Limb (tissue), 2 donors: Measurements from ENCODE around the gene PITPNC1.
A peak's percentile ranks its signal among the peaks of the same experiment; 100 is the strongest.

Experiments
- DNase-seq, 2 donors: peaks; one replicate each; pipeline ENCODE4 v3.0.0-alpha.2; 2016; ENCODE audit errors: extremely low spot score in 2 of 2

Gene PITPNC1

DNA sequence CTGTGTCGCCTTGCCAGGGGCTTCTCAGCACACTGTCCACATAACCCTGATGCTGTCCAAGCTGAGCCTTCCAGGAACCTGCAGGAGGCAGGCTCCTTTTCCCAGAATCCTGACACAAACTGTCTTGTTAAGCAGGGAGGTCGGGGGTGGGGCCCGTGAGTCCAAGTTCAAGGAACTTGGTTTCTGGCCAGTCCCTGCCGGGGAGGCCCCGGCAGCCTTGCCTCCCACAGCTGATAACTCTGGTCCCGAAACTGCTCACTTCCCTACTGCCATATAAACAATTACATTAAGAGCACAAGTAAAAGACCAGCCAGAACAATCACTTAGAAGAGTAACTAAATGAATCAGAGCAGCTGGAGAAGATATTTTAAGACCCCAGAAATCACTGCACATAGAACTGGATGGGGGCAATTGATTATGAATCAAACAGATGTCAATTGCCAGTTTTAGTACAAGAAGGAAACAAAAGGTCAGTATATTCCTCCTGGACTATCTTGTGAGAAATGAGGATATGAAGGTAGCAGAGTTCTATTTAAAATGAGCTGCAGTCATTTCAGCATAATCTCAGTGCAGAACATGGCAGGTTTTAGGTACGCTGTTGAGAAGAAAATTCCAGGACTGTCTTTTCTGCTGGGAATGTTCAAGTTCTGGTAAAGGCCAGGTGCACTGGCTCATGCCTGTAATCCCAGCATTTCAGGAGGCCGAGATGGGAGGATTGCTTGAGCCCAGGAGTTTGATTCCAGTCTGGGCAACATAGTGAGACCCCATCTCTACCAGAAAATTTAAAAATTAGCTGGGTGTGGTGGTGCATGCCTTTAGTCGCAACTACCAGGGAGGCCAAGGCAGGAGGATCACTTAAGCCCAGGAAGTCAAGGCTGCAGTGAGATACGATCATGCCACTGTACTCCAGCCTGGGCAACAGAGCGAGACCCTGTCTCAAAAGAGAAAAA lies 169.8 kb downstream of the PITPNC1 start:
- peak; percentile 32 to 62 for DNase-seq

DNA sequence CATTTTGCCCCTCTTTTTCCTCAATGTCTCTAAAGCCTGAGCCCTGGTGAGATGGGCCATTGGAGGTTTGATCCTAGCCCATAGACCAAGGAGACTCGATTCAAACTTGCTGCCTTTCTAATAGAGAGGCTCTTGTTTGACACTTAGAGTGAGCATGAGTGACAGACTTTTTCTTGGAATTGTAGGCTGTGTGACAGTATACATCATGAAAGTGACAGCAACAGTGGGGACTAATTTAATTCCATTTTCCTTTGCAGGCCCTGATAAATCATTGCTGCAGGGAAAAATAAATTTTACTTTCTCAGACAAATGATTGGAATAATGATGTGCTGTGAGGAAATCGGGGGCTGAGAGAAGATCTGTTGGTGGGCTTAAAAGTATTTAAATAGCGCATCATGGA lies 171.6 kb downstream of the PITPNC1 start:
- DNase-seq: no peak

DNA sequence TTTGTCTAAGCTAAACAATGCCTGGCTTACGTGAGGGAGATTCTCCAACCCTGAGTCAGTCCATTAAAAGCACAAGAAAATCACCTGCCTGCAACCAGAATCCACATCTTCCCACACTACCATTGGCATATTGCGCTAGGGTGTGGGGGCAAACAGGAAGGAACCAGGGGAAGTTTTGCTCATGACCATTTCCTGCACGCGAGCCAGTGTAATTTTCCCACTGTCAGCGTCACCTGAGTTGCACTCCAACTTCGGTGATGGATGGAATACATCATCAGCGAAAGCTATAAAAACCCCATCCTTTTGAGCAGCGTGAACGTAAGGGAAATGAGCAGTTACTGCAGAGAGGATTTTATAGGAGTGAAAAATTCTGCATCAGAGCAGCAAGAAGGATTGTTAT lies 172.7 kb downstream of the PITPNC1 start:
- no peak for DNase-seq

DNA sequence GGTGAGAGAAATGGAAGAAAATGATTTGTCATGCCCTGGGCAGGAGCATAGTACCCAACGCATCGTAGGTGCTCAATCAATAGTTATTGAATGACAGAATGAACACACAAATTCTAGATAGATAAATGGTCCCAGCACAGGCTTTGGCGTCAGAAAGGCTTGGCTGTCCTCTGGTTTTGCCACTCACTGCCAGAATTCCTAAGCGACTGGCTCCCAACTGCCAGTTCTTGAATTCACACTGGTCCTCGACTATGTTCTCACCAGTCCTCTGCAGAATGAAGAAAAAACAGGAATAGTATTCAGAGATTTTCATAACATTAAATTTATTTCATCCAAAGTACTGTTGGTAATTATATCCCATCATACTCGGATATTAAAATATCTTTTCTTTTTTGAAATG lies 177.6 kb downstream of the PITPNC1 start:
- no peak for DNase-seq

DNA sequence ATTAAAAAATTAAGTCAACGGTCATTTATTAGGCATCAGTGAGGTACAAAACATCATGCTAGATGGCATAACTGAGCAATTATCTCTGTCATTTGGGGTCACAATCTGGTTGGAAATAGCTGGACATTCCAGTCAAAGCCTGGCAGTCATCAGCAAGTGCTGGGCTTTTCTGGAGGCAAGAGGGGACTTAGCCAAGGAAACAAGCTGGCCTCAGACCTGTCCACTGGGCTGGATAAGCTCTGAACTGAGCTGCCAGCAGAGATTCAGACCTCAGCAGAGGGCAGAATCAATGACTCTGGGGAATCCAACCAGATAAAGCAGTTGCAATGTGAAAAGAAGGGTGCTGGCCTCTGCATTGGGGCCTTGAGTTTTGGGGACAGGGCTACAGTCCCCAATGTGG lies 178.8 kb downstream of the PITPNC1 start:
- DNase-seq: no peak

DNA sequence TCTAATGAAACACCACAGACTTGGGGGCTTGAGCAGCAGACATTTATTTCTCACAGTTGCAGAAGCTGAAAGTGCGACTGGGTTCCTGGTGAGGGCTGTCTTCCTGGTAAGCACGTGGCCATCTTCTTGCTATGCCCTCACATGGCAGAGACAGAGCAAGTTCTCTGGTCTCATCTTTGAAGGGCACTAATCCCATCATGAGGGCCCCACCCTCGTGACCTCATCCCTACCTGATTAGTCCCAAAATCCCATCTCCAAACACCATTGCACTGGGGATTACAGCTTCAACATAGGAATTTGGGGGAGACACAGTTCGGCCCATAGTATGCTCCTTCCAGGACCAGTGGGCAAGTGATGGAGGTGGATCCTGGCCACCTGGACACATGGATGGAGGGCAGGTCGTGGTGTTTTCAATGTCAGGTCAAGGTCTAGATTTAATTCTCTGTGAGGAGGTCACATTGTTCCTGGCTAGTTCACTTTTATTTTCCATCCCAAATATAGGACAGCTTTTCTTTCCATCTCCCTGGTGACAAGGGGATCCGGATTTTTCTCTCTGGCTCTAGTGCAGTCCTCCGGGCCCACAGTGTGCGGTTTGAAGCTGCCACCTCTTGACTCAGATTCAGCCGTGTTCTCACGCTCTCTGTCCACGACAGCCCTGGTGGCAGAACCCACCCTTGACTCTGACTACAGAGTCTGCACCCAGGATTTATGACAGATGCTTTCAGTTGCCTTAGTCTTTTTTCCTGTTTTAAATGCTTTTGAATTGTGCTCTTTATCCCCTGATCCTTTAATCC lies 180.2 kb downstream of the PITPNC1 start:
- no peak for DNase-seq

DNA sequence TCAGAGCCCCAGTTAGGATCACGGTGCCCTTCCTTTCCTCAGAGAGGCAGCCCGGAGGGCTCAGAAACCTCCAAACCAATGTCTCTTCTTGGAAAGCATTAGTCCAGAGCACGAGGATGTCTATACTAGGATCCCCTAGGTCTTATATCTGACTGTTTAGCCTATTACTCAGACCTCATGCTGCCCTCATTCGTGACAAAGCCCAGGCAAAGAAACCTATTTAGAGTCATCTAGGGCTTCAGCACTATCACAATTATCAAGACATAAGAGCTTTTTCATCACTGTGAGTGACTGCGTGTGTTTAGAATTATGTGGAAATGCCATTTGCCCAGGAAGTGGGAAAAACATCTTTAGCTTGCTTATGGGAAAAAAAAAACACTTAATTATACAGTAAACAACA lies 180.8 kb downstream of the PITPNC1 start:
- DNase-seq: no peak

DNA sequence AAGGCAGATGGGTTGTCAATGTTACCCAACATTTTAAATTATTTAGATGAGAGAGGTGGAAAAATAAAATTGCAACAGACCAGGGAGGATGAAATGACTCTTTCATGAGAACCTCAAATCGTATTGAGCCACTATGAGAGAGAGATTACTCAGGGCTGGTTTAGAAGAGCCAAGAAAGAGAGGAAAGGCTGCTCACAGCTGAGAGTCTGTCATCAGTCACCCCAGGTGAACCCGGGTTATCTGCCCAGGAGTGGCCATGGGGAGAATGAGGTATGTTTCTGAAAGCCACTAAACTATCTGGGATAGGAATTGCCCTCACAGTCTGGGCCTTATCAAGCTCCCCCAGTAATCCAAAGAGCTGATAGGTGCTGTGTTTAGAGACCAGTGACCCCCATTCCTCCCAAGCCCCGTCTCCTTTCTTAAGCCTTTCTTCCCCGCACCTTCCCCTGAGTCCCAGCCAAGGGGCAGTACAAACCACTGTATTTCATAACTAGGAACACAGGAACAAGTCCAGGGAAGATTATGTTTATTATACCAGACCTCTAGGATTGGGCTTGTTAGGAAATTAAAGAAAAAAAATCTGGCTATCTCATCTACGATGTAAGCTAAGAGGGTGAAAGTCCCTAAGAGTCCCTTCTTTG lies 181.8 kb downstream of the PITPNC1 start:
- DNase-seq: no peak

DNA sequence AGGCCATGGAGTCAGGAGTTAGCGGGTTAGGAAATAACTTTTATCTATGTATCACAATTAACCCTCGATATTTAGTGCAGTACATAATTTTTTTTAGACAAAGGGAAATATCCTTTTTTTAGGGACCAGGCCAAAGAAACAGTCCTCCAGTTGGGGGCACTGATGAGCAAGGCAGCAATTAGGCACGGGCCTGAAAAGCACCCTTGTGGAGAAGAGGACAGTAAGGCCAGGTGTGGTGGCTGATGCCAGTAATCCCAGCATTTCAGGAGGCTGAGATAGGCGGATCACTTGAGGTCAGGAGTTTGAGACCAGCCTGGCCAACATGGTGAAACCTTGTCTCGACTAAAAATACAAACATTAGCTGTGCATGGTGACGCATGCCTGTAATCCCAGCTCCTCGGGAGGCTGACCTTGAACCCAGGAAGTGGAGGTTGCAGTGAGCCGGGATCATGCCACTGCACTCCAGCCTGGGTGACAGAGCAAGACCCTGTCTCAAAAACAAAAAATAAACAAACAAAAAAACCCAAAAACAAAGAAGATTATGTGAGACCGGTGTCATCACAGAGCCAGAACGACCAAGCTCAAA lies 182.4 kb downstream of the PITPNC1 start:
- DNase-seq: no peak

DNA sequence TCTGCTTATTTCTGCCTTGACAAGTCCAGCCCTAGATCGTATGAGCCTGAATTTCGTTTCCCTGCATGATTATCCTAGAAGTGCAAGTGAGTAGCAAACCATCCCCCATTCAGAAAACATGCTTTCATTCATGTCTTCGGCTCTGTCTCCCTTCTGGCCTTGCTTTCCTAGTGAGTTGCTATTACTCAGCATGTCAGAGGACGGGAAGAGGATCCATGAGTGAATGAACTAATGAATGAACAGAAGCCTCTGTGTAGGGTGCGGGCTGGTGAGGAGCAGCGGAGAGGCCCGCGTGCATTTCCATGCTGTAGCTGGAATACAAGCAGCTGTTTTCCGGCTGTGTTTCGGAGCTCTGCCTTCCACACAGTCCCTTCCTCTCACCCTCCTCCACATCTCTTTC lies 184.9 kb downstream of the PITPNC1 start:
- DNase-seq: no peak

DNA sequence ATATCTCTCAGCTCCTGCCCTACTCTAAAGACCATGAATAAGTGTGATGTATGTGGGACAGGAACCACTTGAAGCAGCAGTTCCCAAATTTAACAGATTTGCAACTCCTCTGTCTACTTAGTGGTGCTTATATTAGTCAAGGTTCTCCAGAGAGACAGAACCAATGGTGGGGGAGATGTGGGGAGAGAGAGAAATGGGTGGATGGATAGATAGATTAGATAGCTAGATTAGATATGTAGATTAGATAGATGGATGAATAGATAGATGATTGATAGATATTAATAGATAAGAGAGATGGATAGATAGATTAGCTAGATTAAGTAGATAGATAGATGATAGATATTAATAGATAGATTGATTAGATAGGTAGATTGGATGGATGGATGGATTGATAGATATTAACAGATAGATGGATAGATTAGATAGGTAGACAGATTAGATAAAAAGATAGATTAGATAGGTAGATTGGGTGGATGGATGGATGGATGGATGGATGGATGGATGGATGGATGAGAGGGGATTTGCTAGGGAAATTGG lies 186.7 kb downstream of the PITPNC1 start:
- no peak for DNase-seq

DNA sequence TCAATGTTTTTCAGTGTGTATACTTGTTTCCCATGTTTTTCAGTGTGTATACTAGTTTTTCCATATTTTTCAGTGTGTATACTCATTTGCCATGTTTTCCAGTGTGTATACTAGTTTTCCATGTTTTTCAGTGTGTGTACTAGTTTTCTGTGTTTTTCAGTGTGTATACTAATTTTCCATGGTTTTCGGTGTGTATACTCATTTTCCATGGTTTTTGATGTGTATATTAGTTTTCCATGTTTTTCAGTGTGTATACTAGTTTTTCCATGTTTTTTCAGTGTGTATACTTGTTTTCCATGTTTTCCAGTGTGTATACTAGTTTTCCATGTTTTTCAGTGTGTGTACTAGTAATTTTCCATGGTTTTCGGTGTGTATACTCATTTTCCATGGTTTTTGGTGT lies 188.0 kb downstream of the PITPNC1 start:
- no peak for DNase-seq

DNA sequence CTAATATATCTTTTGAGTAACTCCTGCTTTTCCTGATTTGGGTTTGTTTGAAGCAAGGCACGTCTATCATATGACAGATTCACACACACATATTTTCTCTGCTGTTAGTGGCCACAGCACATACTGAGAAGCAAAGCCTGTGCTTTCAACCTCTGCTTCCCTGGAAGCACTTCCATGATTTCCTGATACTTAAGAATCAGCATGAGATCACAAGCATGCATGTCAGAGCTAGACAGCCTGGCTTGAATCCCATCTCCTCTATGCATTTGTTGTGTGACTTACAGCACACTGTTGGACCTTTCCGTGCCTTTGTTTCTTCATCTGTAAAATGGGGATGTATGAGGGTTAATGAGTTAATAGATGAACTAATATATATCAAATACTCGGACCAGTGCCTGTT lies 189.6 kb downstream of the PITPNC1 start:
- no peak for DNase-seq

DNA sequence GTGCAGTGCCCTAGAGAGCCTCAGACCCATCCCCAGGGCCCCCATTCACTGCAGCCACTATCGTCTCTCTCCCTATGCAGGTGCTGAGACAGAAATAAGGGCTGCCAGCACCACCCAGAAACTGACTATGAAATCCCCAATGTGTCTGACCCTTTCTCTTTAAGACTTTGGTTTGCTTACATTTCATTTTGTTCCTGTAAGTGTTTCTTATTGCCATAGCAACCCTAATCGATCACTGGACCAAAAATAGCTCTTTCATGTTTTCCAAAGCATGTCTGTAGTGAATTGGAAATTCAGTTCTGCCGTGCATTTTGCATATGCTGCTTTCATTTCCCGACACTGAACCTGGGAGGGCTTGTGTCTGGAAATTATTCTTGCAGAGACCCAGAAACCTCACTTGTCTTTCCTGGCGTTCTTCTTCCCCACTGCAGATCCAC lies 192.0 kb downstream of the PITPNC1 start:
- DNase-seq: no peak

DNA sequence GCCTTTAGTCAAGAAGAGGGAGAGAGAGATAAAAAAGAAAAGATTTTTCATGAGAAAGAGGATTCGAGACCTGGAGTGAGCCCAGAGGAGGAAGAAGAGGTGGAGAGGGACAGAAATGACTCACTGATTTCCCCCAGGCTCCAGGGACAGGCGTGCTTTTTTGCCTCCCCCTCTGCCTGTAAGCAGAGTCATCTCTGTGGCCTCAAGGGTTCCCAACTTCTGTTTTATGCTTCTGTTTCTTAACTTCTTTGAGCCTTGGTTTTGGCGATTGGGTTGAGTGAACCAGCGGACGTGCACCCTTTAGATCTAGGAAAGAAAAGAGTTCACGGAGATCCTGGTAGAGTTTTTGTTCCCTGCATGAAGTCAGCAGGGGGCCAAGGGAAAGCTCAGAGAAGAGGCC lies 192.8 kb downstream of the PITPNC1 start:
- DNase-seq: no peak

DNA sequence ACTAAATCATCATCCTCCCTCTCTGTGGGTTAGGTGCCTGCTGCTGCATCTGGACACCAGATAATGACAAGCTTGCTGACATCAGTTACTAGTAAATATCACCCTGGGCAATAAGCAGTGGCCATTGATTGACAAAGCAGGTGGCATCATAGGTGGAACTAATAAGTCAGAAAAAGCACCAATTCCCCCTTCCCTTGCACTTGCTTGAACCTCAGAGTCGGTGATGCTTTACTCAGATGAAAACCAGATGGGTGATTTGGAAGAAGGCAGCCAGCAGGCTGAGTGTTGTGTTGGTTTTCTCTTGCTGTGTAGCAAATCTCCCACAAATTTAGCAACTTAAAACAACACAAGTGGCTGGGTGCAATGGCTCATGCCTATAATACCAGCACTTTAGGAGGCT lies 193.7 kb downstream of the PITPNC1 start:
- no peak for DNase-seq

DNA sequence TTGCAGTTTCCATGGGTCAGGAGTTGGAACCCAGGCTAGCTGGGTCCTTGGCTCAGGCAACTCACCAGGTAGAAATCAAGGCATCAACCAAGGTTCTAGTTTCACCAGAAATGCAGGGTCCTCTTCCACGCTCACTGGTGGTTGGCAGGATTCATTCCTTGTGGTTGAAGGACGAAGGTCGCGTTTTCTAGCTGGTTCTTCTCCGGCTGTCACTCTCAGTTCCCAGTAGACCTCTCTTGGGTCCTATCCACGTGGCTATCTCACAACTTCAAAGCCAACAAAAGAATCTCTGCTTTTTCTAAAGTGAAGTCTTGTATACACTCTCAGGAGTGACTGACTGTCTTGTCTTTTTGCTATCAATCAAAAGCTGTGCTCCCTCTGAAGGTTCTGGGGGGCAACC lies 194.4 kb downstream of the PITPNC1 start:
- DNase-seq: no peak

DNA sequence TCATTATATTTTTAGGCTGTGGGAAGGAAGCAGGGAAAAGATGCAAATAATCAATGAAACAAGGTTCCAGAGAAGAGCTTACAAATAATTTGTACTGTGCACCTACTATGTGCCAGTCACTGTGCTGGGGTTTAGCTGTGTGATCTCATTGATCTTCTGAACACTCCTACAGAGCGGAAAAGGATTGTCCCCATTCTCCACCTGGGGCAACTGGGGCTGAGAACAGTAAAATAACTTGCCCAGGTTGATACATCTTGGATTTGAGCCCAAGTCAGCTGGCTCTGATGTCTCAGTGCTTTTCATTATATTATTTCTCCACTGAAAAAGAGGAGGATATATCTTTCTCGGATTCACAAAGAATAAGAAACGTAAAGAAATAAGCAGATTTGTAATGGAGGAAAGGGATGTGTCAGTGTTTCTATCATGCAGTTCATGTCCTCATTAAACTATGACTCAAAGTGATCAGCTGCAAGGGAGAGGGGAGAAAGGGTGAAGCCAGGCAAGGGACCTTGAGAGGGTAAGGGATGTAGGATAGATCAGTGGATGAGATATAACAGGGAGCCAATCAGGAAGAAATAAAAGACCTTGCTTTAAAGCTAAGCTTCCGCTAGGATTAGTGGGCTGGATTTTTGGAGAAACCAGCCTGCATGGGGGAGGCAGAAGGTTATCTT lies 197.0 kb downstream of the PITPNC1 start:
- no peak for DNase-seq

DNA sequence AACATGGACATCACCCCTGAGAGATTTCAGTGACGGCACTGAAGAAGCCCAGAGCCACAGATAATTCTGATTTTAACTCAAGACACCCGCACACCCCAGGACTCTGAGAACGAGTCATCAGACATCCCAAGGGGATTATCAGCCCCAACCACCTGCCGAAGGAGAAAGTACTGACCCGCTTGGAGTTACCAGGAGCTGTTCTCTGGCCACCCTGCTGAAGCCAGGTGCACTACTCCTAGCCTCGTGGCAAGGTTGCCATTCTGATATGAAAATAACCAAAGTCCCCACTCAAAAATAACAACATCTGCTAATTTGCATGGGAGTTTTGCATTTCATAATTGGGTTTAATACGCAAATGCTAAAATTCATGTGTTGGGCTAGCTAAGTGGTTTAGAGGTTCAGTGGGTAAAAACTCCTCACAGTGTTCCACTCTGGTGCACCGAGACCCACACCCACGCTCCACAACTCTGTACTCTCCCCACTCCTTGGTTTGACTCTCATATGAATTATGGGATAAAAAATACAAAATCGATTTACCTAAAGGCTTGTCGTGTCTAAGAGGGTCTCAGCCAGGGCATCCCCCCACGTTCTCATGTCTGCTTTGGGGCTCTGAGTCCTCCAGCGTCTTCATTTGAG lies 197.7 kb downstream of the PITPNC1 start:
- no peak for DNase-seq

DNA sequence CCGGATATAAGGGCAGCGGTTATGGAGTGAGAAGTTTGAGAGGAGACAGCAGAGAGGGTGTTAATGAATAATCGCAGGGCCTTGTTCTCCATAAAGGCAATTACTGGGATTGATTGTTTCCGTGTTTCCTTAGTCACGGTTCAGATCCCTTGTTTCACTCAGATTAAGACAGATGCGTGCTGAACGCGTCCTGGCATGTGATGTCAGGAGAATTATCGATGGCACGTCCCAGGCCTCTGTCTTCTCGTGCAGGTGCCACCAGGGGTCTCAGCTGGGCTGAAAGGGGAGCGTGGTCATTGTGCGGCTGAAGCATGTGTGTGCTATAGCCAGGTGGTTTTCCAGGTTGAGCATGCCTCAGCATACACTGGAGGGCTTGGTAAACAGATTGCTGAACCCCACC lies 198.2 kb downstream of the PITPNC1 start:
- DNase-seq: no peak
